Measurements from ENCODE around the gene KRTAP16-1. TPM values are rescaled to one million over a fixed set of nuclear protein-coding genes. Genes with fewer than 3 reads are reported as not detected.

KRTAP16-1 gene
- total RNA-seq, 1 donor, result 0.21 TPM

Other genes starting within 250 kb of the KRTAP16-1 start
- gene KRTAP2-3, start 249.2 kb downstream of the KRTAP16-1 start, total RNA-seq, result not detected
- gene KRTAP2-4, start 243.4 kb downstream of the KRTAP16-1 start, total RNA-seq, result not detected
- not detected for gene KRTAP4-7, start 225.2 kb downstream of the KRTAP16-1 start, total RNA-seq
- not detected for gene KRTAP4-8, start 211.2 kb downstream of the KRTAP16-1 start, total RNA-seq
- not detected for gene KRTAP4-16, start 207.1 kb downstream of the KRTAP16-1 start, total RNA-seq
- gene KRTAP4-9, start 203.9 kb downstream of the KRTAP16-1 start, total RNA-seq, result not detected
- not detected for gene KRTAP4-11, start 190.9 kb downstream of the KRTAP16-1 start, total RNA-seq
- not detected for gene KRTAP4-12, start 185.1 kb downstream of the KRTAP16-1 start, total RNA-seq
- not detected for gene KRTAP4-6, start 168.8 kb downstream of the KRTAP16-1 start, total RNA-seq
- not detected for gene KRTAP4-5, start 159.5 kb downstream of the KRTAP16-1 start, total RNA-seq
- gene KRTAP4-4, start 148.6 kb downstream of the KRTAP16-1 start, total RNA-seq, result not detected
- not detected for gene KRTAP4-3, start 141.1 kb downstream of the KRTAP16-1 start, total RNA-seq
- not detected for gene KRTAP4-2, start 131.1 kb downstream of the KRTAP16-1 start, total RNA-seq
- gene KRTAP4-1, start 124.4 kb downstream of the KRTAP16-1 start, total RNA-seq, result not detected
- gene KRTAP9-1, start 119.4 kb downstream of the KRTAP16-1 start, total RNA-seq, result not detected
- not detected for gene KRTAP9-2, start 82.7 kb downstream of the KRTAP16-1 start, total RNA-seq
- gene KRTAP9-3, start 76.9 kb downstream of the KRTAP16-1 start, total RNA-seq, result not detected
- not detected for gene KRTAP9-8, start 71.3 kb downstream of the KRTAP16-1 start, total RNA-seq
- not detected for gene KRTAP9-4, start 59.6 kb downstream of the KRTAP16-1 start, total RNA-seq
- gene KRTAP9-9, start 53.9 kb downstream of the KRTAP16-1 start, total RNA-seq, result not detected
- not detected for gene KRTAP9-6, start 43.9 kb downstream of the KRTAP16-1 start, total RNA-seq
- gene KRTAP9-7, start 33.6 kb downstream of the KRTAP16-1 start, total RNA-seq, result not detected
- gene KRTAP29-1, start 6.5 kb downstream of the KRTAP16-1 start, total RNA-seq, result not detected
- gene KRTAP17-1, start 6.4 kb upstream of the KRTAP16-1 start, total RNA-seq, result not detected
- not detected for gene KRT33A, start 41.5 kb upstream of the KRTAP16-1 start, total RNA-seq
- not detected for gene KRT33B, start 60.5 kb upstream of the KRTAP16-1 start, total RNA-seq
- gene KRT34, start 73.0 kb upstream of the KRTAP16-1 start, total RNA-seq, result 0.10 TPM
- gene KRT31, start 88.3 kb upstream of the KRTAP16-1 start, total RNA-seq, result not detected
- not detected for gene KRT37, start 115.3 kb upstream of the KRTAP16-1 start, total RNA-seq
- not detected for gene KRT38, start 131.7 kb upstream of the KRTAP16-1 start, total RNA-seq
- gene KRT32, start 158.1 kb upstream of the KRTAP16-1 start, total RNA-seq, result not detected
- gene KRT35, start 171.8 kb upstream of the KRTAP16-1 start, total RNA-seq, result not detected
- gene KRT36, start 180.6 kb upstream of the KRTAP16-1 start, total RNA-seq, result not detected
- gene KRT13, start 196.3 kb upstream of the KRTAP16-1 start, total RNA-seq, result 0.73 TPM
- gene KRT15, start 209.6 kb upstream of the KRTAP16-1 start, total RNA-seq, result not detected
- gene KRT19, start 219.0 kb upstream of the KRTAP16-1 start, total RNA-seq, result 0.21 TPM